Choroid plexus epithelial cell (primary cell): ENCODE data around the gene VSX1.

ENCODE experiments used
- DNase-seq: peaks from one replicate; pipeline ENCODE4 v3.0.0-alpha.2; 2010; ENCODE audit warnings: low read depth
- H3K4me3 ChIP-seq: 2 replicates; pipeline ENCODE4 v1.5.1; 2011; ENCODE audit warnings: low read depth, mild to moderate bottlenecking, control low read depth, low read length, moderate library complexity
- CTCF ChIP-seq: conservative IDR thresholded peaks from 2 replicates; pipeline ENCODE4 v1.5.1; 2011; ENCODE audit warnings: low read depth, mild to moderate bottlenecking, control low read depth, inconsistent platforms, low read length, moderate library complexity

Gene VSX1

DNA sequence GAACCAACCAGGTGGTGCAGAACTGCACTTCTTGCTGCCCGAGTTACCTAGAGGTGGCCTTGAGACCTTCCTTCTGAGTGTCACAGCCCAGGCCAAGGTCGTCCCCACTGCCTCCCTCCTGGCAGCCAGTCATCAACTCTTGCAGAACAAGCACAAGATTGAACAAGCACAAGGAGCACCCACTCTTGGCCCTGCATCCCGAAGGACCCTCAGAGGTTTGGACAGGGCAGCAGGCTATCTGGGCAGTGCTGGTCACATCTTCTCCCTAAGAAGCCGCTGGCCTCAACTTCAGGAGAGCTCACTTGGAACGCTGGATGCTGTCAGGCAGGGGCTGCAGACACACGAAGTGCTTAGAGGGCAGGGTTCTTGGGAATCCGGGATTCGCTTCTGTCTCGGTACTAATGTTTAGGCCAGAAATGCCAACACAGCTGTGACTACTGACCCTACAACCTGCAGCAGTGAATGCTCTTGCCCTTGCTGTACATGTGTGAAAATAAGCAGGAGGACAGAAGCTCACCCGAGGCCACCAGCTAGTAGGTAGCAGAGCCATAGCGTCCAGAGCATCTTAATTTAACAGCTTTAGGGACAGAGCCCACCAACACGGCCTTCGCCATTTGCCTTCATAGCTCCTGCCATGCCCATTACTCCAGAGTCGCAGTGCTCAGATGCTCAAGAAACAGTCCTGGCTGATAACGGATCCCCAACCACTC, 20.0 kb downstream of the VSX1 start:
- H3K4me3 ChIP-seq, result no peak overlapping the region
- no peak for DNase-seq
- TF ChIP-seq CTCF, result no peak

DNA sequence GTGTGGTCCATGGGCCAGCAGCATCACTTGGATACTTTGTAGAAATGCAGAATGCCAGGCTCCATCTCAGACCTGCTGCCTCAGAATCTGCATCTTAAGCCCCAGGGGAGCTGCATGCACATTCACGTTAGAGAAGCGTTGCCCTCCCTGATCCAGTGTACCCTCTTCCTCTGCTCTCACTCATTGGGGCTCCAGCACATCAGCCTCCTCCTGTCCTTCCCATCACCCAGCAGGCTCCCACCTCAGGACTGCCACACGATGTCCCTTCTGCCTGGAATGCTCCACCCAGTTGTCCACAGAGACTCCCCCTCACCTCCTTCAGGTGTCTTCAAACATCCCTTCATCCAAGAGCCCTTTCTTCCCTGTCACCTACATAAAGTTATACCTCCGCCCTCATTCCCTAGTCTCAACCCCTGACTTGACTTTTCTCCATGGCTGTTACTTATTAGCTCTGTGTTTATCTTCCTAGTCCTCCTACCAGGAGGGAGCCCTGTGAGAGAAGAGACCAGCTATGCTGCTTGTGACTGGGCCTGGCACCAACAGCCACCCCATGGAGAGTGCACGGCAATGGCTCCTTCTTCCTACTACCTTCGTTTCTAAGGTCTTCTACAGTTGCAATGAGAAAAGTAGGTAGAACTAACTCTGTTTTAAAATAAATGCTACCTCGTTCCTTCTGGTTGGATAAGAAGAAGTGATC, 20.7 kb downstream of the VSX1 start:
- H3K4me3 ChIP-seq, result no peak overlapping the region
- TF ChIP-seq CTCF, result no peak
- no peak for DNase-seq

GRCh38 chr20:25059866-25060465, 22.0 kb downstream of the VSX1 start:
- TF ChIP-seq CTCF, result no peak
- no peak overlapping the region for H3K4me3 ChIP-seq
- no peak for DNase-seq

GRCh38 chr20:25058847-25059810, 22.8 kb downstream of the VSX1 start:
- peak; percentile 57 for DNase-seq
- peak overlapping the region; percentile 66 for H3K4me3 ChIP-seq
- no peak for TF ChIP-seq CTCF

- TF ChIP-seq CTCF, result no peak
- peak; percentile 48 for DNase-seq
Observed at GRCh38 chr20:25058051-25058846, 23.7 kb downstream of the VSX1 start, which contains the start of gene ACSS1. Gene ACSS1, minus strand, starts transcription at chr20:25058139. Its CDS starts 37 bp downstream, at chr20:25058102.

More at GRCh38 chr20:25058051-25058846, 23.7 kb downstream of the VSX1 start, which contains the start of gene ACSS1:
- H3K4me3 ChIP-seq, result peak within 1 kb of the TSS; percentile 66
